Lower leg skin (tissue), 3 donors: ENCODE data around the gene ORC5.

ENCODE experiments used
- CTCF ChIP-seq, 3 donors: fragments of 450-650 bp; IDR thresholded peaks; one replicate each; pipeline ENCODE4 v1.5.1; 2016; ENCODE audit warnings: antibody characterized with exemption in 3 of 3, mild to moderate bottlenecking in 3 of 3, moderate library complexity in 2 of 3
- POLR2A ChIP-seq, 2 donors: fragments of 450-650 bp; IDR thresholded peaks; one replicate each; pipeline ENCODE4 v1.6.1; 2016 to 2017; ENCODE audit warnings: antibody characterized with exemption in 2 of 2, mild to moderate bottlenecking in 1 of 2, moderate library complexity in 1 of 2

GRCh38 chr7:104098890-104099289, 108.9 kb downstream of the ORC5 start:
- TF ChIP-seq CTCF (IDR thresholded peaks at IDR 0.05) (no peak), POLR2A (IDR thresholded peaks at IDR 0.05) (no peak)
